Activated CD4-positive, alpha-beta T cell treated with anti-CD3 and anti-CD28 coated beads, Interleukin-10, Interleukin-2, amounts not matched to agents 100 ng/mL and 50 ng/mL, durations not matched to agents 16 hours and 8 hours (primary cell): ENCODE results near the gene IBA57.

ENCODE experiments used
- DNase-seq: peaks from one replicate; pipeline ENCODE4 v3.0.0-alpha.2; 2020

IBA57 gene

GRCh38 chr1:228197555-228198147, 32.0 kb downstream of the IBA57 start:
- DNase-seq = no peak

GRCh38 chr1:228198977-228199590, 33.5 kb downstream of the IBA57 start:
- DNase-seq = no peak

- no peak for DNase-seq
Observed at GRCh38 chr1:228204958-228205357, 39.4 kb downstream of the IBA57 start.

GRCh38 chr1:228205526-228206436, 40.2 kb downstream of the IBA57 start:
- DNase-seq = no peak

- no peak for DNase-seq
Observed at GRCh38 chr1:228206582-228207351, 41.2 kb downstream of the IBA57 start.

- DNase-seq = no peak
Observed at GRCh38 chr1:228207381-228207810, 41.8 kb downstream of the IBA57 start.

GRCh38 chr1:228207851-228208821, 42.5 kb downstream of the IBA57 start, which contains the start of gene OBSCN:
TSS of gene OBSCN (plus strand) at chr1:228208044. CDS start at chr1:228211784, 3,740 bp downstream.
- DNase-seq = no peak

- no peak for DNase-seq
Observed at GRCh38 chr1:228208831-228209551, 43.4 kb downstream of the IBA57 start.

- DNase-seq = no peak
Observed at GRCh38 chr1:228209657-228210056, 44.1 kb downstream of the IBA57 start.

- no peak for DNase-seq
Observed at GRCh38 chr1:228210076-228210651, 44.6 kb downstream of the IBA57 start.

- DNase-seq = no peak
Observed at GRCh38 chr1:228210712-228211530, 45.3 kb downstream of the IBA57 start.

GRCh38 chr1:228211531-228212414, 46.2 kb downstream of the IBA57 start:
- no peak for DNase-seq

- no peak for DNase-seq
Observed at GRCh38 chr1:228212415-228212965, 46.9 kb downstream of the IBA57 start.

- peak; percentile 90 for DNase-seq
Observed at GRCh38 chr1:228212966-228213844, 47.6 kb downstream of the IBA57 start.

- DNase-seq = no peak
Observed at GRCh38 chr1:228213917-228214808, 48.6 kb downstream of the IBA57 start.
